HL-60 (cell line): ENCODE results near the gene CD209.

ENCODE experiments used
- CTCF ChIP-seq: IDR thresholded peaks from one replicate; pipeline ENCODE4 v1.5.1; 2011; ENCODE audit warnings: low read length, control low read depth, inconsistent platforms; ENCODE audit not compliant: insufficient read depth
- GABPA ChIP-seq: IDR thresholded peaks from 2 replicates; pipeline ENCODE4 v1.6.1; 2012; ENCODE audit warnings: low read depth
- POLR2AphosphoS5 ChIP-seq: IDR thresholded peaks from 2 replicates; pipeline ENCODE4 v1.6.1; 2012; ENCODE audit warnings: low read depth
- SPI1 ChIP-seq: IDR thresholded peaks from 2 replicates; pipeline ENCODE4 v1.6.1; 2012; ENCODE audit warnings: low read depth, mild to moderate bottlenecking, borderline replicate concordance

GRCh38 chr19:7766535-7766934 lies 19.2 kb upstream of the CD209 start:
- TF ChIP-seq CTCF (no peak), SPI1 (no peak), GABPA (no peak), POLR2AphosphoS5 (no peak)
